Neutrophil (primary cell): ENCODE data around the gene MYO6.

ENCODE experiments used
- H3K27ac ChIP-seq: fragments of 200-600 bp; sonication (generic); 2 replicates; pipeline ENCODE4 v1.5.1; 2016; ENCODE audit warnings: mild to moderate bottlenecking, moderate library complexity
- H3K27me3 ChIP-seq: fragments of 200-600 bp; sonication (generic); 2 replicates; pipeline ENCODE4 v1.6.0; 2016; ENCODE audit warnings: mild to moderate bottlenecking
- H3K36me3 ChIP-seq: fragments of 200-600 bp; sonication (generic); 2 replicates; pipeline ENCODE4 v1.5.1; 2017
- H3K4me1 ChIP-seq, 2 experiments: fragments of 200-600 bp in 1 of 2; sonication (generic) in 1 of 2; 1 replicate in 1 of 2; 2 replicates in 1 of 2; pipeline versions ENCODE4 v1.5.1 to v1.6.1; 2013 to 2016; ENCODE audit warnings: low read depth in 1 of 2, low read length in 1 of 2, mild to moderate bottlenecking in 1 of 2, moderate library complexity in 1 of 2; ENCODE audit not compliant: control insufficient read depth in 1 of 2, insufficient read depth in 1 of 2
- H3K4me3 ChIP-seq, 2 experiments: fragments of 200-600 bp in 1 of 2; sonication (generic) in 1 of 2; 1 replicate in 1 of 2; 2 replicates in 1 of 2; pipeline ENCODE4 v1.5.1; 2013 to 2016; ENCODE audit warnings: low read depth in 1 of 2, low read length in 1 of 2, mild to moderate bottlenecking in 1 of 2, moderate library complexity in 1 of 2
- H3K9me3 ChIP-seq: fragments of 200-600 bp; sonication (generic); 2 replicates; pipeline ENCODE4 v1.5.1; 2016
- CTCF ChIP-seq: fragments of 200-600 bp; sonication (generic); IDR thresholded peaks from 2 replicates; pipeline ENCODE4 v1.5.1; 2016; ENCODE audit warnings: antibody characterized with exemption

Gene MYO6

GRCh38 chr6:75791881-75792280 is 42.8 kb downstream of the MYO6 start:
- Histone ChIP-seq H3K4me3 (no peak overlapping the region), H3K27ac (no peak overlapping the region), H3K27me3 (no peaks in the 10 kb centered on the region), H3K9me3 (no peaks in the 10 kb centered on the region), H3K4me1 (no peaks in the 10 kb centered on the region), H3K36me3 (no peaks in the 10 kb centered on the region)
- no peak for TF ChIP-seq CTCF

- no peaks in the 10 kb centered on the region for H3K36me3 ChIP-seq
- no peaks in the 10 kb centered on the region for H3K27me3 ChIP-seq
- no peak overlapping the region for H3K4me3 ChIP-seq
- H3K9me3 ChIP-seq: no peaks in the 10 kb centered on the region
- H3K4me1 ChIP-seq: no peaks in the 10 kb centered on the region
- H3K27ac ChIP-seq: no peak overlapping the region
- no peak for TF ChIP-seq CTCF
Measured at GRCh38 chr6:75794351-75794846, 45.4 kb downstream of the MYO6 start.

GRCh38 chr6:75794954-75795739 is 46.1 kb downstream of the MYO6 start:
- H3K9me3 ChIP-seq: no peaks in the 10 kb centered on the region
- no peak for TF ChIP-seq CTCF
- no peak overlapping the region for H3K27ac ChIP-seq
- H3K4me3 ChIP-seq: no peak overlapping the region
- no peaks in the 10 kb centered on the region for H3K36me3 ChIP-seq
- H3K4me1 ChIP-seq: no peaks in the 10 kb centered on the region
- no peaks in the 10 kb centered on the region for H3K27me3 ChIP-seq

- Histone ChIP-seq H3K27ac (no peak overlapping the region), H3K4me3 (no peak overlapping the region), H3K9me3 (no peaks in the 10 kb centered on the region), H3K36me3 (no peaks in the 10 kb centered on the region), H3K27me3 (no peaks in the 10 kb centered on the region), H3K4me1 (no peaks in the 10 kb centered on the region)
- no peak for TF ChIP-seq CTCF
Measured at GRCh38 chr6:75796723-75797122, 47.7 kb downstream of the MYO6 start.

GRCh38 chr6:75800133-75800532 is 51.1 kb downstream of the MYO6 start:
- Histone ChIP-seq H3K27ac (no peak overlapping the region), H3K36me3 (no peaks in the 10 kb centered on the region), H3K4me1 (no peaks in the 10 kb centered on the region), H3K27me3 (no peaks in the 10 kb centered on the region), H3K4me3 (no peak overlapping the region), H3K9me3 (no peaks in the 10 kb centered on the region)
- no peak for TF ChIP-seq CTCF
